VCaP (cell line): ENCODE results near the gene WDTC1.

Experiments
- H3K27ac ChIP-seq: fragments of 450-650 bp; 2 replicates; pipeline ENCODE4 v1.5.1; 2017
- TF ChIP-seq, protein P1 (sequence below): fragments of 450-650 bp; conservative IDR thresholded peaks from 2 replicates; pipeline ENCODE4 v1.5.1; 2017; ENCODE audit warnings: mild to moderate bottlenecking, moderate library complexity

Gene WDTC1

DNA sequence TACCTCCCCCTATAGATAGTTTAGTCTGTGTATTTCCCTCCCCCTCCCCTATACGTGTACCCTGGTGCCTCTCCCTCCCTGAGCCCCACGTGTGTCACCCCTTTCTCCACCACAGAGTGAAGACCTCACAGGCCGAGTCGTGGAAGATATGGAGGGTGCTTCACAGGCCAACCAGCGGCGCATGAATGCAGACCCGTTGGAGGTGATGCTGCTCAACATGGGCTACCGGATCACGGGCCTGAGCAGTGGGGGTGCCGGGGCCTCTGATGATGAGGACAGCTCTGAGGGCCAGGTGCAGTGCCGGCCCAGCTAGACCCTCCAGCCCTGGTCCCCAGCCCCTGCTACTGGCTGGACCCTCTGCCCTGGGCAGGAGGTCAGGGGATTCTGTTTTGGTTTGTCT lies 71.6 kb downstream of the WDTC1 start:
- TF ChIP-seq, protein P1, sequence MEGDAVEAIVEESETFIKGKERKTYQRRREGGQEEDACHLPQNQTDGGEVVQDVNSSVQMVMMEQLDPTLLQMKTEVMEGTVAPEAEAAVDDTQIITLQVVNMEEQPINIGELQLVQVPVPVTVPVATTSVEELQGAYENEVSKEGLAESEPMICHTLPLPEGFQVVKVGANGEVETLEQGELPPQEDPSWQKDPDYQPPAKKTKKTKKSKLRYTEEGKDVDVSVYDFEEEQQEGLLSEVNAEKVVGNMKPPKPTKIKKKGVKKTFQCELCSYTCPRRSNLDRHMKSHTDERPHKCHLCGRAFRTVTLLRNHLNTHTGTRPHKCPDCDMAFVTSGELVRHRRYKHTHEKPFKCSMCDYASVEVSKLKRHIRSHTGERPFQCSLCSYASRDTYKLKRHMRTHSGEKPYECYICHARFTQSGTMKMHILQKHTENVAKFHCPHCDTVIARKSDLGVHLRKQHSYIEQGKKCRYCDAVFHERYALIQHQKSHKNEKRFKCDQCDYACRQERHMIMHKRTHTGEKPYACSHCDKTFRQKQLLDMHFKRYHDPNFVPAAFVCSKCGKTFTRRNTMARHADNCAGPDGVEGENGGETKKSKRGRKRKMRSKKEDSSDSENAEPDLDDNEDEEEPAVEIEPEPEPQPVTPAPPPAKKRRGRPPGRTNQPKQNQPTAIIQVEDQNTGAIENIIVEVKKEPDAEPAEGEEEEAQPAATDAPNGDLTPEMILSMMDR = no peak
- H3K27ac ChIP-seq = no peak overlapping the region

DNA sequence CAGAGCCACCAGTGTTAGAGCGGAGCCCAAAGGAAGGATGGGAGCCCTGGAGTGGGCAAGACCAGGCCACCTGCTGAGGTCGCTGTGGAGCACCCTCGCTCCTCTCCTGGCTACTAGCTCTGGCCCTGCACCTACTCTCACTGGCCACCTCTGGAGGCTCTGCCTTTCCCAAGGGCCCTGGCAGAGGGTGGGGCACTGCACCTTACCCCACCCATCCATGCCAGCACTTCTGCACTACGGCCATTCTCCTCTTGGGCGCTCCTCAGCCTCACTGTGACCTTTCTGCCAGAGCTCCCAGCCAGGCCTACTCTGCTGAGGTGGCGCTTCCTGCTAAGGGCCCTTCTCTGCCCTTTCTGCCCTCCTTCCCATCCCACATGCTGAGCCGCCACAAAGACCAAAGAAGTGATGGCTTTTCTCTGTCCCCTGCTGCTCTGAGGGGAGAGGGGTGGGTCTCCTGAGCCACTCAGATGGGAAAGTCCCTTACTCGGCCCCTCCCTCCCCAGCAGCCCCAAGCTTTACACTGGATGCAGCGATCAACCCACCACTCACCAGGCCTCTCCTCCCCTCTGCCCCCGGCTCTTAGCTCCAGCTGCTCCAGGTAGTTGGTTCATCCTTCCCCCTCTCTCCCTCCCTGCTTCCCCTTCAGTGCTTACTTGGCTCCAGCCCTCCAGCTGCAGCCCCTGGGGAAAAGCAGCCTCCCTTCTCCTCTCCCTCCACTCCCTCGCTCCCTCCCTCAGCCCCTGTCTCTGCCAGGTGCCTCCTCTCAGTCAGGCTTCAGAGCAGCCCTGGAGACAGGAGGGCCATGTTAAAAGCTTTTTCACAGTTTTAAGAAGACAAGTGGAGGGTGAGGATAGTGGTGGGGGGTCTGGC lies 72.7 kb downstream of the WDTC1 start:
- TF ChIP-seq, protein P1 = no peak

DNA sequence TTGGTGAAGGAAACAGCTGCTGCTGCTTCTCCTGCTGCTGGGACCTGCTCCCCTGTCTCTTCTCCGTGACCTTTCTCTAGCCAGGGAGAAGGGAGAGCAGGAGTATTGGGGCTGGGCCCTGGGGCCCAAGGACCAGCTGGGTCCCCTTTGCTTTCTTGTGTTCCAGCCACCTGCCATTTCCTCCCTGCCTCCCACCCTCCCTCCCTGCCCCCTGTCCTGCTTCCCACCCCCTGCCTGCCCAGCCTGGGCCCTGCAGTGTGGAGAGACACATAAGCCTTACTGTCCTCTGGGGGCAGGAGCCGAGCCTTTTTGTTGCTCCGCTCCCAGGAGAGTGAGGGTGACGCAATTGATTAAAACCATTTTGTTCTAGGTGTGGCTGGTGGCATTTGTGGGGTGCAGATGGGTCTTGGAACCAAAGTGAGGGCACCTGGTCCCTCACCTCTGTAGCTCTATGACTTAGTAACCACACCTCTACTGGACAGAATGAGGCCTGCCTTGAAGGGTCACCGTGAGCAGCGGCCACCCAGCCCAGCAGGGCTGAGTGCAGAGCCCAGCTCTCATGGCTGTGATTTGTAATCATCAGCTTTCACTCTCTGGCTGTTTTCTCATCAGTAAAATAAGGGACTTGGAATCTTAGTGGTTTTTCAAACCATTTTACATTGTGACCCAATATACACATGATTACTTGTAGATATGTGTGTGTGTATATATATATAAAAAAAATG lies 73.6 kb downstream of the WDTC1 start:
- no peak overlapping the region for H3K27ac ChIP-seq
- TF ChIP-seq, protein P1 = no peak

More for the DNA sequence above, 72.7 kb downstream of the WDTC1 start:
- no peak overlapping the region for H3K27ac ChIP-seq

DNA sequence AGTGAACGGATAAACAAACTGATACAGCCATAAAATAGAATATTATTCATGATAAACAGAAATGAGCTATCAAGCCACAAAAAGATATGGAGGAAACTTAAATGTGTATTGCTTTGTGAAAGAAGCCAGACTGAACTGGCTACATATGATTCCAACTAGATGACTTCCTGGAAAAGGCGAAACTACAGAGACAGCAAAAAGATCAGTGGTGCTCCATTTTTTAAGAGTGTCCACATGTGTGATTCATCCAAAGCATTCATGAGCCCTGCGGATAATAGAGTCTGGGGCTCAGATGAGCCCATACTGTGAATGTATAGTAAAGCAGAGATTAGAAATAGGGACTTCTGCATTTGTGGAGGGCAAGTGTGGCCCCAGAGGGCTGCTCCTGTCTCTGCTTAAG lies 79.7 kb downstream of the WDTC1 start:
- TF ChIP-seq, protein P1 = no peak
- H3K27ac ChIP-seq = no peak overlapping the region

DNA sequence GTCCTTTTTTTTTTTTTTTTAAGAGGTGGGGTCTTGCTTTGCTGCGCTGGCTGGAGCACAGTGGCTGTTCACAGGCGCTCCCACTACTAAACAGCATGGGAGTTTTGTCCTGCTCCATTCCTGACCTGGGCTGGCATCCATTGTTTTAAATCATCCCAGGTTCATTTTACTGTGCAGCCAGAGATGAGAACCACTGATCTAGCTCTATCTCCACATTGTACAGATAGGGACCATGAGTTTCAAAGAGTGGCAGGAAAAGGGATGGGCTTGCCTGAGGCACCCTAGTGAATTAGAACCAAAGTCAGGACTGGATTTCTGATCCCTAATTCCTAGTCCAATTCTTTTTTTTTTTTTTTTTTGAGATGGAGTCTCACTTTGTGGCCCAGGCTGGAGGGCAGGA lies 80.3 kb downstream of the WDTC1 start:
- no peak overlapping the region for H3K27ac ChIP-seq
- TF ChIP-seq, protein P1 = no peak

DNA sequence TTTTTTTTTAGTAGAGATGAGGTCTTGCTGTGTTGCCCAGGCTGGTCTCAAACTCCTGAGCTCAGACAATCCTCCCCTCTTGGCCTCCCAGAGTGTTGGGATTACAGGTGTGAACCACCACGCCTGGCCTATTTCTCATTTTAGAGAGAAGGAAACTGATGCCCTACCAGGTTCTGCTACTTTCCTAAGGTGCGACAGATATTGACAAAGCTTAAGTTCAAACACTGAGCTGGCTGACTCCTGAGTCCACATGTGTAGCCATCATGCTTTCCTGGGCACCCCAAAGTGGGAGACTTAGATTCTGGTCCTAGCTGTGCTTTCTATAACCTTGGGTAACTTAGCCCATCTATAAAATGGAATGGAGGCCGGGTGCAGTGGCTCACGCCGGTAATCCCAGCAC lies 82.4 kb downstream of the WDTC1 start:
- no peak overlapping the region for H3K27ac ChIP-seq

DNA sequence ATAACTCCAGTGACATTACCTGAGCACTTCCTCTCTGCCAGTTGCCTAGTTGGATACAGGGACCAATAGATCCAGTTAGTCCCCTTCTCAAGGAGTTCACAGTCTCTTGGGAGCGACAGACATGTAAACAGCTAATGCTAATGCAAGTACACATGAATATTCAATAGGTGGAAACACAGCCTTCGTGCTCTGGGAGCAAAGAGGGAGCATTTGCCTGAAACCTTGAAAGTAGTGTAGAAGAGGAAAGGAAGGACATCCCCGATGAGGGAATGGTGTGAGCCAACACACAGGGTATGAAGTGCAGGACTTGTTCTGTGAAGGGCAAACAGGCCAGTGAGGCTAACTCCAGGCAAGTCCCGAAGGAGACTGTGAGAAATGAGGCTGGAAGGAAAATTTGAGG lies 83.7 kb downstream of the WDTC1 start:
- TF ChIP-seq, protein P1 = no peak
- no peak overlapping the region for H3K27ac ChIP-seq

More for the DNA sequence above, 82.4 kb downstream of the WDTC1 start:
- TF ChIP-seq, protein P1 = no peak
